ENCODE results near the gene OR13A1.
"Not testable (repeated sequence)": the region's sequence is repeated elsewhere in the genome, so short reads cannot be mapped to it uniquely, and the experiment has no call there.

OR13A1 gene

DNA sequence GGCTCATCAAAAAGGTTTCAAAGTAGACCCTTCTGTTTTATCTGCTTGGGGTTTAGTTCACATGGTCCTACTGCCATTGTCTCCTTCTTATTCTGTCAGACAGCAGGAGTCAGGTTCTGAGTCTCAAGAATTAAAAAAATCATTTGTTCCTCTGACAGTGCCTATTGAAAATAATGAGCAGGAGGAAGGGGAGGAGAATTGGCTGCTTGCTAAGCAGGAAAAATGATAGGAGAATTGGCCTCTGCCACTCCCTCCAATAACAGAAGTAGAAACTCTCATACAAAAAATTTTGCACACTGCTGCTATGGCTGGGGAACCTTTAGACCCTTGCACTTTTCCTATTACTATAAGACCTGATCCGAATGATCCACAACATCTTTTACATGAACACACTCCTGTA lies 35.7 kb downstream of the OR13A1 start:
- no peak for DNase-seq

DNA sequence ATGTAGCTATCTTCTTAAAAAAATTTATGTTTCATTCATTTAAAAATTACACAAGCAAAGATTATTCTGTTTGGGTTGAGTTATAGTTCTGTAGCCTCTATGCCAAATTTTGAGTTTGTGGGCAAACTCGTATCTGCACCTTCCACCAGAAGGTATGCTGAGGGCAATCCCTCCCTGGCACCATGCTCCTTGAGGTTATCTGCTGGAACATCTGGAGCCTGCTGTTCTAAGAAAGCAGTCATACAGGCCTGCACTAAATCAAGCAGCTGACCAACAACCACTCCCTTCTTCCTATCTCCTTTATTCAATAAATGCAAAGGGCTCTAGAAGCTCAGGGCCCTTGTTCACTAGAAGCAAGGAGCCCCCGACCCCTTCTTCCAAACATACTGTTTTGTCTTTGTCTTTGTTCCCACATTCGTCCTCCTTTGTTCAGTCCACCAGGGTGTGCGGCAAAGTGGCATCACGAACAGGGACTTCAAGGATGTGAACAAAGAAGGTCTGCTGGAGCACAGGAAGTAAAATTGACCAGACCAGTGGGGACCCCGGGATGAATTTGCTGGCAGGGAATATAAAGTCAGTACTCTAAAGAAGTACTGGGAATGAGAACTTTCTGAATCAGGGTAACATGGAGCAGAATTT lies 36.4 kb downstream of the OR13A1 start:
- DNase-seq = no peak

GRCh38 chr10:45276146-45276545 lies 39.3 kb downstream of the OR13A1 start:
- not testable (repeated sequence) for DNase-seq

GRCh38 chr10:45274364-45274763 lies 41.0 kb downstream of the OR13A1 start:
- DNase-seq = no peak

DNA sequence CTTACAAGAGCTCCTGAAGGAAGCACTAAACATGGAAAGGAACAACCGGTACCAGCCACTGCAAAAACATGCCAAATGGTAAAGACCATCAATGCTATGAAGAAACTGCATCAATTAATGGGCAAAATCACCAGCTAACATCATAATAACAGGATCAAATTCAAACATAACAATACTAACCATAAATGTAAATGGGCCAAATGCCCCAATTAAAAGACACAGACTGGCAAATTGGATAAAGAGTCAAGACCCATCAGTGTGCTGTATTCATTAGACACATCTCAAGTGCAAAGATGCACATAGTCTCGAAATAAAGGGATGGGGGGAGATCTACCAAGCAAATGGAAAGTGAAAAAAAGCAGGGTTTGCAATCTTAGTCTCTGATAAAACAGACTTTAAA lies 47.6 kb downstream of the OR13A1 start:
- not testable (repeated sequence) for DNase-seq

DNA sequence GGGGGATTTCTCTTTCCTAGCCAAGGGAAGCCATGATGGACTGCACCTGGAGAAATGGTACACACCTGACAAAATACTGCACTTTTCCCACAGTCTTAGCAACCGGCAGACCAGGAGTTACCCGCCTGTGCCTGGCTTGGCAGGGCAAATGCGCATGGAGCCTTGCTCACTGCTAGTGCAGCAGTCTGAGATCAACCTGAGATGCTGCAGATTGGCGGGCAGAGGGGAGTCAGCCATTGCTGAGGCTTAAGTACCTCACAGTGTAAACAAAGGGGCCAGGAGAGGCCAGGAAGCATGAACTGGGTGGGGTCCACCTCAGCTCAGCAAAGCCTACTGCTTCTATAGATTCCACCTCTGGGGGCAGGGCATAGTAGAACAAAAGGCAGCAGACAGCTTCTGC lies 49.4 kb downstream of the OR13A1 start:
- DNase-seq = no peak

DNA sequence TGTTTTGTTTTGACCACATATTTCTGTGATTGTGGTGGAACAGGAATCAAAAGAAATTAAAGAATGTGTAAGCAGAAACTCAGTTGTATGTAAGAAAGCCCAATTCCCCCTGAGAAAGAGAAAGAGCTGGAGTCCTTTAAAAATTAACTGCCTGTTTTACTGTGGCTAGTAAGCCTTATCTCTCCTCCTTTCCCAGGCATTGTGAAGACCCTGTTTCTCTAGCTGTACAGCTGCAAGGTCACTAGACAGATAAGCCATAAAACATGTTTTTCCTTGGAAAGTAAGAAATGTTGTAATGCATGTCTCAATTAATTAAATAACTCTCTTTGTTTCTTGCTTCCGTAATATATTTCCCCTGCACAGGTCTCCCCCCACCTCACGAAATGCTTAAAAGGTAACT lies 53.5 kb downstream of the OR13A1 start:
- no peak for DNase-seq

DNA sequence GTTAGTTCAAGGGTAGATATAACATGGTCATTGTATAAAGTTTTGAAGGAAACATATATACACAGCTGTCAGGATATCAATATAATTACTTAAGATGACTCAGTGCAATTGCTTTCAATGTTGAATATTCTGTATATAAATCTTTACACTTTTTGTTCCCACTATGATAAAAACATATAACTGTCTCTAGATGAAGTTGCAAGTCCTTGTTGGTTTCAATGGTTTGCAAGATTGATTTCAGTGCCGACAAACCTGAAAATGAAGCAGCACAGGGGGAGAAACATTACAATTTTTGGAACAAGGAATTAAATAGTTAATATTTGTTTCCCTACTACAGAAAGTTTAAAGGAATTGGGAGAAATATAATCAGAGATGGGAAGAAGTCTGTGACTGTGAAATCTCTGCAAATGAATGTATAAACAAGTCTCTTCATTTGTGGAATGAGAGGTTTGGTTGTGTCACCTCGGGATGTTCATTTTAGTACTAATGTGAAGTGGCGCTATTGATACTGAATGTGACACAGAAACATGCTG lies 54.1 kb downstream of the OR13A1 start:
- DNase-seq = no peak

- DNase-seq = not testable (repeated sequence)
Measured at GRCh38 chr10:45260635-45261034, 54.8 kb downstream of the OR13A1 start.

DNA sequence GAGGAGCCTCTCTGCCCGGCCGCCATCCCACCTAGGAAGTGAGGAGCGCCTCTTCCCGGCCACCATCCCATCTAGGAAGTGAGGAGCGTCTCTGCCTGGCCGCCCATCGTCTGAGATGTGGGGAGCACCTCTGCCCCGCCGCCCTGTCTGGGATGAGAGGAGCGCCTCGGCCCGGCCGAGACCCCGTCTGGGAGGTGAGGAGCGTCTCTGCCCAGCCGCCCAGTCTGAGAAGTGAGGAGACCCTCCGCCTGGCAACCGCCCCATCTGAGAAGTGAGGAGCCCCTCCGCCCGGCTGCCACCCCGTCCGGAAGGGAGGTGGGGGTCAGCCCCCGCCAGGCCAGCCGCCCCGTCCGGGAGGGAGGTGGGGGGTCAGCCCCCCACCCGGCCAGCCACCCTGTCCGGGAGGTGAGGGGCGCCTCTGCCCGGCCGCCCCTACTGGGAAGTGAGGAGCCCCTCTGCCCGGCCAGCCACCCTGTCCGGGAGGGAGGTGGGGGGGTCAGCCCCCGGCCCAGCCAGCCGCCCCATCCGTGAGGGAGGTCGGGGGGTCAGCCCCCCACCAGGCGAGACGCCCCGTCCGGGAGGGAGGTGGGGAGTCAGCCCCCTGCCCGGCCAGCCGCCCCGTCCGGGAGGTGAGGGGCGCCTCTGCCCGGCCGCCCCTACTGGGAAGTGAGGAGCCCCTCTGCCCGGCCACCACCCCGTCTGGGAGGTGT lies 55.5 kb downstream of the OR13A1 start:
- not testable (repeated sequence) for DNase-seq

DNA sequence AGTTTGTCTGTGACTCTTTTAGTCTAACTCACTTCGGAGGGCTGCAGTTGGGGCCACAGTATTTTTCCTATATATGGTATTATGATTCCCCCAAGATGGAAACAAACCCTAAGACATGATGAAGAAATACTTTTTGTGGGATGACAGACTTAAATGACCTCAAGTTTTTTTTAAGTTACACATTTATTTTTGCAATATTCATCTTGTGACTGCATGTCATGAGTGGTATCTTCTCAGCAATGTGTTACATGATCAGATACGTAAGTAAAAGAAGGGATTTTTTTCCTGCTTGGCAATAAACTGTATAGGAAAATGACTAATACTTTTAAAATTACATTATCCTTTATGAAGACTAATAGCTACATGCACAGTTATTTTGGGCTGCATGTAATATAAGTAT lies 57.8 kb downstream of the OR13A1 start:
- DNase-seq = no peak

DNA sequence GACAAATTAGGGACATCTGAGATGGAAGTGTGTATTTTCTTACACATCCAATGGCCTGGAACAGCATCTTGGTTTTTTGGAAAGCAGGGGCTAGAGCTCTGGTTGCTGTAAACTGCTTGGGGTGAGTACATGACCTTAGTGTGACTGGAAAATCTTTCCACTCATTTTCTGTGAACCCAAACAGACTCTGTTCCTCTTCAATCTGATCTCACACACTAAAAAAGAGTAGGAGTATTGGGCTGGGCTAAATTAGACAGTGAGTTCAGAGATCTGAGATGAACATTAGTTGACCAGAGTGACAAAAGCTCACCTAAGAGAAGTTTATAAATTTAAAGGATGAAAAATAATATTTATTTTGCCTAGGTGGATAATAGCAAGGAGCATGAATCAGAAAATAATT lies 59.2 kb downstream of the OR13A1 start:
- no peak for DNase-seq

DNA sequence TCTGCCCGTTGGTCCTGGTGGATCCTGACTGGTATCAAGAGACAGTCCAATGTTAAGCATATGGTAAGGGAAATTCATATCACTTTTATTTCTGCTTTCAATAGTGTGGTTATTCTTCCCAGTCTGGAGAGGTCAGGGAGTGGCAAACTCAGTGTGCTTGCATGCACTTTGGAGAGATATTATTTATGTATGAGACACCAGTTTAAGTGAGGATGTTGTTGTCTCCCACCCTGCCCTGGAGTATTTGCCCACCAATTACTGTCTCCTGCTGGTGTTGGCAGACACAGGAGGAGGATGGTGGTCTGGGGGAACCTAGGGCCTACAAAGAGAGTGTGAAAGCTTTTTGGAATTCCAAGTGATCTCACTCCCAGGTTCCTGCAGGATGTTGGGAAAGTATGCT lies 59.7 kb downstream of the OR13A1 start:
- DNase-seq = no peak

GRCh38 chr10:45254892-45255291 lies 60.5 kb downstream of the OR13A1 start:
- no peak for DNase-seq

- DNase-seq = no peak
Measured at GRCh38 chr10:45253183-45253914, 62.1 kb downstream of the OR13A1 start.
